ENCODE measurements around the gene RPL38.

GRCh38 chr17:74223901-74224300, 20.4 kb downstream of the RPL38 start:
- TF ChIP-seq EZH2phosphoT487 (conservative IDR thresholded peaks at IDR 0.05; ENCODE audit: low read length) (no peak), CTCF (IDR thresholded peaks at IDR 0.05; ENCODE audit: insufficient read depth, low read length, poor library complexity, severe bottlenecking) (no peak)

Measured in SU-DHL-6 (cell line).